ENCODE data around the gene MLXIPL. TPM values are rescaled to one million over a fixed set of nuclear protein-coding genes. Genes with fewer than 3 reads are reported as not detected.

Gene MLXIPL
- not detected for total RNA-seq
- not detected for total RNA-seq (2013)

GRCh38 chr7:73623798-73624668 is at the start of gene MLXIPL:
MLXIPL (minus strand) TSS chr7:73624522; CDS start chr7:73624492, 30 bp downstream.
- H3K27me3 ChIP-seq (ENCODE audit: control insufficient read depth, insufficient read depth, low read length), result peaks cover 27% of the 10 kb centered on the region
- no peaks in the 10 kb centered on the region for H3K9me3 ChIP-seq (ENCODE audit: control insufficient read depth, insufficient read depth, low read length)
- H3K4me3 ChIP-seq (ENCODE audit: low read length), result no peak within 1 kb of the TSS
- H3K27ac Mint-ChIP-seq, result no peak within 1 kb of the TSS
- H3K36me3 ChIP-seq (ENCODE audit: control insufficient read depth, insufficient read depth, low read length), result no peaks in the 10 kb centered on the region
- ATAC-seq (peak; percentile 84 to 99 (median 97)), DNase-seq (peak; percentile 45 to 70)
- H3K36me3 Mint-ChIP-seq, result no peaks in the 10 kb centered on the region
- peaks cover 16% of the 10 kb centered on the region for H3K4me1 ChIP-seq (ENCODE audit: control insufficient read depth, insufficient read depth, low read length)
- no peaks in the 10 kb centered on the region for H3K9me3 Mint-ChIP-seq
- peak within 1 kb of the TSS; percentile 56 for H3K4me3 Mint-ChIP-seq
- no peak for TF ChIP-seq CTCF (IDR thresholded peaks at IDR 0.05)
- no peak within 1 kb of the TSS for H3K27ac ChIP-seq (ENCODE audit: low read length)
- WGBS (ENCODE audit: insufficient coverage), result 7% methylated on average over 79 of the region's 80 CpGs
- H3K4me1 Mint-ChIP-seq, result peaks cover 6 to 12% of the 10 kb centered on the region in 2 donors
- intact Hi-C loops (cut with micrococcal nuclease), result no loop called here
- H3K27me3 Mint-ChIP-seq (ENCODE audit: low read depth in 2 of 2), result peaks cover 20 to 49% of the 10 kb centered on the region in 2 donors

GRCh38 chr7:73671857-73672445 is 47.6 kb upstream of the MLXIPL start:
- Mint-ChIP-seq H3K4me3 (no peak overlapping the region), H3K27ac (no peak overlapping the region), H3K9me3 (no peaks in the 10 kb centered on the region), H3K4me1 (peaks cover 0 to 10% of the 10 kb centered on the region in 2 donors), H3K27me3 (ENCODE audit: low read depth in 2 of 2) (peaks cover 8 to 14% of the 10 kb centered on the region in 2 donors), H3K36me3 (no peaks in the 10 kb centered on the region)
- WGBS (ENCODE audit: insufficient coverage), result 88% methylated on average over 15 of the region's 15 CpGs
- DNase-seq, result no peak
- Histone ChIP-seq H3K36me3 (ENCODE audit: control insufficient read depth, insufficient read depth, low read length) (no peaks in the 10 kb centered on the region), H3K27ac (ENCODE audit: low read length) (no peak overlapping the region), H3K4me1 (ENCODE audit: control insufficient read depth, insufficient read depth, low read length) (peaks cover 10% of the 10 kb centered on the region), H3K9me3 (ENCODE audit: control insufficient read depth, insufficient read depth, low read length) (no peaks in the 10 kb centered on the region), H3K4me3 (ENCODE audit: low read length) (no peak overlapping the region), H3K27me3 (ENCODE audit: control insufficient read depth, insufficient read depth, low read length) (peaks cover 13% of the 10 kb centered on the region)
- no peak for TF ChIP-seq CTCF (IDR thresholded peaks at IDR 0.05)
- intact Hi-C loops (cut with micrococcal nuclease), result no loop called here
- ATAC-seq, result no peak

GRCh38 chr7:73671322-73671661 is 47.0 kb upstream of the MLXIPL start:
- Histone ChIP-seq H3K27ac (ENCODE audit: low read length) (no peak overlapping the region), H3K9me3 (ENCODE audit: control insufficient read depth, insufficient read depth, low read length) (no peaks in the 10 kb centered on the region), H3K4me1 (ENCODE audit: control insufficient read depth, insufficient read depth, low read length) (peaks cover 10% of the 10 kb centered on the region), H3K36me3 (ENCODE audit: control insufficient read depth, insufficient read depth, low read length) (no peaks in the 10 kb centered on the region), H3K27me3 (ENCODE audit: control insufficient read depth, insufficient read depth, low read length) (peaks cover 13% of the 10 kb centered on the region), H3K4me3 (ENCODE audit: low read length) (no peak overlapping the region)
- no peaks in the 10 kb centered on the region for H3K9me3 Mint-ChIP-seq
- H3K27ac Mint-ChIP-seq, result no peak overlapping the region
- ATAC-seq (no peak), DNase-seq (no peak)
- 51% methylated on average over 6 of the region's 12 CpGs for WGBS (ENCODE audit: insufficient coverage)
- intact Hi-C loops (cut with micrococcal nuclease), result no loop called here
- H3K4me3 Mint-ChIP-seq, result no peak overlapping the region
- H3K27me3 Mint-ChIP-seq (ENCODE audit: low read depth in 2 of 2), result peaks cover 8 to 17% of the 10 kb centered on the region in 2 donors
- no peak for TF ChIP-seq CTCF (IDR thresholded peaks at IDR 0.05)
- H3K36me3 Mint-ChIP-seq, result no peaks in the 10 kb centered on the region
- peaks cover 0 to 10% of the 10 kb centered on the region in 2 donors for H3K4me1 Mint-ChIP-seq

All from natural killer cell (primary cell).